Brain microvascular endothelial cell (primary cell): ENCODE results near the gene TAF5.

Experiments
- DNase-seq: peaks from one replicate; pipeline ENCODE4 v3.0.0-alpha.2; 2020
- H3K27ac ChIP-seq: fragments of 250-450 bp; sonication (Bioruptor Pico); 2 replicates; pipeline ENCODE4 v1.5.1; 2020; ENCODE audit warnings: mild to moderate bottlenecking, moderate library complexity
- H3K27me3 ChIP-seq: fragments of 250-450 bp; sonication (Bioruptor Pico); replicated peaks from 2 replicates; pipeline ENCODE4 v1.5.1; 2020; ENCODE audit warnings: mild to moderate bottlenecking
- H3K36me3 ChIP-seq: fragments of 250-450 bp; sonication (Bioruptor Pico); replicated peaks from 2 replicates; pipeline ENCODE4 v1.5.1; 2020; ENCODE audit warnings: mild to moderate bottlenecking
- H3K4me3 ChIP-seq: 2 replicates; pipeline ENCODE4 v1.5.1; 2011; ENCODE audit warnings: low read depth, mild to moderate bottlenecking, control low read depth, low read length, moderate library complexity
- CTCF ChIP-seq: IDR thresholded peaks from 2 replicates; pipeline ENCODE4 v1.5.1; 2011; ENCODE audit warnings: low read depth, mild to moderate bottlenecking, moderate library complexity, low read length, control low read depth, inconsistent platforms; ENCODE audit errors: missing control alignments
- in situ Hi-C: cut with HindIII; loops from 2 replicates; pipeline ENCODE4 v1.10.0; 2017; ENCODE audit warnings: low sequenced_read_pairs, low pct_ligation_motif_present

Gene TAF5

DNA sequence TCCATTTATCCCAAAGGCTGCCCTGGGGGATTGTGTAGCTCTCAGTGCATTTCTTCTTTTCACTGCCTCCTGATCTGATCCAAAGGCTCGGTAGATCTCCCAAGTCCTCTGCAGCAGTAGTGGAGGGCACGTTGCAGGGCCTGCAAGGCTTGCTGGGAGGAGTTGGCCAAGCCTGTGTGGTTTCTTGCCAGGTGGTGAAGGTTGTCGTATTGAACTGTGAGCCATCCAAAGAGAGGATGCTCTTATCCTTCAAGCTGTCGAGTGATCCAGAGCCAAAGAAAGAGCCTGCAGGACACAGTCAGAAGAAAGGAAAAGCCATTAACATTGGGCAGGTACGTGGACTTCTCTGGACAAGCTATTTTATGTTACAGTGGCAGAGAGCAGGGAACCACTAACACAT, 49.8 kb downstream of the TAF5 start:
- in situ Hi-C loops: loop anchor here (10.0 kb wide), 1 partner anchor 57 kb away; the partner anchor contains the start of gene CALHM3
- TF ChIP-seq CTCF: no peak
- Histone ChIP-seq H3K27ac (no peak overlapping the region), H3K27me3 (no peaks in the 10 kb centered on the region), H3K36me3 (peaks cover 84% of the 10 kb centered on the region), H3K4me3 (no peak overlapping the region)
- no peak for DNase-seq

DNA sequence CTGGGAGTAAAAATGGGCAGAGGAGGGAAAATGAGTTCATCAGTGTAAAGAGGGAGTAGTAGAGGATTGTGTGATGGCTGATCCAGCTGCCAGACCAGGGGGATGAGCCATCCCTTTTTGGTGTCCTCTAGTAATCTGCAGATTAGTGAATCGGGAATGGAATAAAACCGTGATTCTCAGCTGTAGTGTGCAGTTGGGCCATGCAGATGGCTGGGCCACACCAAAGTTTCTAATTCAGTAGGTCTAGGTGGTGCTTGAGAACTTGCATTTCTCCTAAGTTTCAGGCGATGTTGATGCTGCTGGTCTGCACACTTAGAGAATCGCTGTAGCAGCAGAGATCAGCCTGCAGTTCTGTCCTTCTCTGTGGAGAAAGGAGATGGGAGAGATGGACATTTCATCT, 51.3 kb downstream of the TAF5 start:
- no peak for TF ChIP-seq CTCF
- Histone ChIP-seq H3K36me3 (peaks cover 84% of the 10 kb centered on the region), H3K4me3 (no peak overlapping the region), H3K27ac (no peak overlapping the region), H3K27me3 (no peaks in the 10 kb centered on the region)
- no peak for DNase-seq
- in situ Hi-C loops: loop anchor here (10.0 kb wide), 1 partner anchor 56 kb away; the partner anchor contains the start of gene CALHM3

GRCh38 chr10:103423748-103424147, 56.0 kb downstream of the TAF5 start:
- no peak overlapping the region for H3K4me3 ChIP-seq
- TF ChIP-seq CTCF: no peak
- DNase-seq: no peak
- in situ Hi-C loops: no loop called here
- H3K27ac ChIP-seq: no peak overlapping the region
- no peaks in the 10 kb centered on the region for H3K27me3 ChIP-seq
- peaks cover 86% of the 10 kb centered on the region for H3K36me3 ChIP-seq

DNA sequence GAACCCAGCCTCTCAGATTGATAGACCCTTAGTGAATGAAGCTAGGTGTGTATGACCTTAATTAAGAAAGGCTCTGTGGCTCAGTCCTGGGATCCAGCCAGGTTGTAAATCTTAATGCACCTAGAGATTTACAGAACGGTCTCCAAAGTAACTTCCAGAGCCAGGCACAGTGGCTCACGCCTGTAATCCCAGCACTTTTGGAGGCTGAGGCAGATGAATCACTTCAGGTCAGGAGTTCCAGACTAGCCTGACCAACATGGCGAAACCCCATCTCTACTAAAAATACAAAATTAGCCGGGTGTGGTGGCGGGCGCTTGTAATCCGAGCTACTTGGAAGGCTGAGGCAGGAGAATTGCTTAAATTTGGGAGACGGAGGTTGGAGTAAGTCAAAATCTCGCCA, 60.1 kb downstream of the TAF5 start:
- no peak for DNase-seq
- H3K36me3 ChIP-seq: peaks cover 86% of the 10 kb centered on the region
- TF ChIP-seq CTCF: no peak
- H3K4me3 ChIP-seq: no peak overlapping the region
- no peak overlapping the region for H3K27ac ChIP-seq
- no peaks in the 10 kb centered on the region for H3K27me3 ChIP-seq
- in situ Hi-C loops: no loop called here

- peaks cover 86% of the 10 kb centered on the region for H3K36me3 ChIP-seq
- no peaks in the 10 kb centered on the region for H3K27me3 ChIP-seq
- DNase-seq: no peak
- H3K4me3 ChIP-seq: no peak overlapping the region
- no peak overlapping the region for H3K27ac ChIP-seq
- TF ChIP-seq CTCF: no peak
- in situ Hi-C loops: no loop called here
These were observed 61.3 kb downstream of the TAF5 start for GRCh38 chr10:103428989-103429643.

DNA sequence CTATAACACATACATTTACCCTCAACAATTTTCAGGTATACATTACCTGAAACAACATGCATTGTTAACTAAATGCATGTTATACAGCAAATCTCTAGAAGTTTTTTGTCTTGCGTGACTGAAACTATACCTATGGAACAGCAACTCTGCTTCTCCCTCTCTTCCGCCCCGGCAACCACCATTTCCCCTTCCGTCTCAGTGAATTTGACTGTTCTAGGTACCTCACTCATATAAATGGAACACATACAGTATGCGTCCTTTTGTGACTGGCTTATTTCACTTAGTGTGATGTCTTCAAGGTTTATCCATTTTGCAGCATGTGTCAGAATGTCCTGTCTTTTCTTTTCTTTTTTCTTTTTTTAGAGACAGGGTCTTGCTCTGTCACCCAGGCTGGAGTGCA, 61.9 kb downstream of the TAF5 start:
- Histone ChIP-seq H3K27me3 (no peaks in the 10 kb centered on the region), H3K27ac (no peak overlapping the region), H3K4me3 (no peak overlapping the region), H3K36me3 (peaks cover 86% of the 10 kb centered on the region)
- in situ Hi-C loops: no loop called here
- no peak for DNase-seq
- no peak for TF ChIP-seq CTCF
